Non-pigmented ciliary epithelial cell (primary cell): ENCODE measurements around the gene AHCYL1.

Experiments
- DNase-seq: peaks from one replicate; pipeline ENCODE4 v3.0.0-alpha.2; 2010; ENCODE audit warnings: low read depth

AHCYL1 gene

DNA sequence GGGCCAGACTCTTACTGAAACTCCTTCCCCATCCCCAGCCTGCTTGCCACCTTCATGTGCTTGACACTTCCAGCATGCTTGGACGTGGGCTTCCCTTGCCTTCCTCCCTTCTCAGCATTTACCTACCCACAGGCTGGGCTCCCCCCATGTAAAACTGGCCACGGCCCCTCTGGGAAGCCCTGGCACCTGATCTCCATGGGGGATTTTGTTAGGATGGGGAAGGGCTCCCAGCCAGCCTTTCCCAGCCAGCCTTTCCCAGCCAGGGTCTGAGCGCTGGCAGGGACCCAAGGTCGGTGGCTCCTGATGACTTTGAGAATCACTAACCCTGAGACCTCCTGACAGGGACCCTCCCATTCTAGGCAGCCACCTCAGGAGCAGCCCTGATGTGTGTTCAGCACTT lies 79.2 kb downstream of the AHCYL1 start:
- no peak for DNase-seq

DNA sequence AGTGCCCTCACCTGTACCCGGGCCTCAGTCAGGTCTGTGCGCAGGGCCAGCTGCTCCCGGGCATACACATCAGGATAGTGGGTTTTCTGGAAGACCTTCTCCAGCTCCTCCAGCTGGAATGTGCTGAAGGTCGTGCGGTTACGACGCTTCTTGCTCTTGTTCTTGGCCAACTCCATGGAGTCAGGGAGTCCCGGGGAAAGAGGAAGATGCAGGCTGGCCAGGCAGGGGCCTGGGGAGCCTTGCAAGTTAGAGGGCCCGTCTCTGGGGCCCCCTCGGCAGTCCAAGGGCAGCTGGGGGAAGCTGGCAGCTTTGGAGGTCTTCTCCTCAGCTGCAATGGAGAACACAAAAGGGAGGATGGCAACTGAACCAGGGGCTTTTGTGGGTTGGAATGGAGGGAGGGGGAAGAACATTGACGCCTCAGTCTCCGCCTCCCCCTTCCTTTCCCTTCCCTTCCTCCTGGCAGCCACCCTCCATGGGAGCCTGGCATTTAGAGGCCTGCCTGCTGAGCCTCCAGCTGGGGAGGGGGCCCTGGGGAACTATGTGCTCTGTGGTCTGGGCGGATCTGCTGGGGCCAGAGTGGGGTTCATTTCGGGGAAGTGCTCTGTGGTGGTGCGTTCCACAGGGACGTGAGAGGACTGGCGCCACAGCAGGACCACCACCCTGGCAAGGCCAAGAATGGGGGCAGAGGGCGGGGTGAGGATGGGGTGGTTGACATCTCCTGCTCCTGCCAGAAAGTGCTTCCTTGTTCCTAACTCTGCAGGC lies 80.2 kb downstream of the AHCYL1 start:
- DNase-seq = no peak

DNA sequence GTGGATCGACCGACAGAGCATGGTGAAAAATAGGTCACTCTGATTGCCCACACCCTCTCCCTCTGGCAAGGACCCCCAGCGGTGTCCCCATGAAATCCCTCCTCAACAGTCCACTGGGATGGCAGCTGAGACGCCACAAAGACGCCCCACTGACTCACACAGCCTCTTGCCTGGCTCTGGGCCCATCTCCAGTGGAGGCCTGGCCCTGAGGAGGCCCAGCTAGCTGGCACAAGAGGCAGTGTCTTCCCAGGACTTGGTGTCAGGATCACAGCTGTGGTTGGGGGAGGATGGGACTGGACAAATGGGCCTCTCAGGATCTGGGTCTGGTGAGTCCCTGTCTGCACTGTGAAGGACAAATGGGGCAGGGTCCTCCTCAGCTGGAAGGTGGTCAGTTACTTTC lies 81.3 kb downstream of the AHCYL1 start:
- DNase-seq = no peak

DNA sequence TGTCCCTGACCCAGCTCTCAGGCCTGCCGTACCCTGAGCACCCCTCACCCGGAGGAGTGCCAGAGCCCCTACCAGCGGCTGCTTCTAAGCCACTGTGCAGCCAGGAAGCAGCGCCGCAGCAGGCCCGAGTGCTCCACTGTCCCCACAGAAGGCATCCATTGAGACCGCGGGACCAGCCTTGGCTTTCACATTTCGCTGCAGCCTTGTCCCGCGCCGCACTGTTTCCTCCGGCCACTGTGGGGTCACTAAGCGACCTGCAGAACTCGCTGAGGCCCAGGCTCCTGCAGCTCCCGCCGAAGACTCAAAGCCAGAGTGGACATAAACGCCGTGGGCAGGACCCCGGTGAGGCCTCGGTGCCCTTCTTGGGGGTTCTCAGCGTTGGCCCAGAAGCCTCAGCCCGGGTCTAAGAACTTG lies 82.9 kb downstream of the AHCYL1 start:
- no peak for DNase-seq

DNA sequence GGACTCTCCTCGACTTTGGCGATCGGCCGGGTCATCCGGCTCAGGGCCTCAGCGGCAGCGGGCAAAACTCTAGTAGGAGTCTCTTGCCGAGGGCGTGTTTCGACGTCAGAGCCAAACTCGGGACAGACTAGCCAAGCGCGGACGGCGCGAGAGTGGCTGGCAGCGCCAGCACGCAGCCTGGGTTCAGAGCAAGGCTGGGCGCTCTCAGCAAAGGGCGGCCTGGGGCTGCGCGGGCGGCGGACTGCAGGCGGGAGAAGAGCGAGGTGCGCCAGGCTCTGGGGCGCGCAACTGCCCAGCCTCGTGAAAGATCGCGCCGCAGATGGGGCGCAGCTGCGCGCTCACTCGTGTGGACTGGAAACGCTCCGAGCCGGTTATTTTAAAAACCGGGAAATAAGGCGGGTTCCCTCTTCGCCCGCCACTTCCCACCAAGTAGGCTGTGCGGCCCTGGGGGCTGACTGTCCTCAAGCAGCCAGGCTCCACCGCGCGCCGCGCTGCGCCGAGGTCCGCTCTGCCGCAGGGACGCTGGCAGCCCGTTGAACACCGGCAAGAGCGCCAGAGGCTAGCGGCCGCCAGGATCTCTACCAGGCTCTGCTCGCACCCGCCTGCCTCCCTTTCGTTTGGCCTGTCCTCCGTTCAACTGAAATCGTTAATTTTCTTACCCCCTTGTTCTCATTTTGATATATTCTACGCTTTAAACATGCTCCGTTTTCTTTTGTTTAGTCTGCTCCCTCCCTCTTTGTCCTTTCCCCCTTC lies 83.5 kb downstream of the AHCYL1 start:
- no peak for DNase-seq

DNA sequence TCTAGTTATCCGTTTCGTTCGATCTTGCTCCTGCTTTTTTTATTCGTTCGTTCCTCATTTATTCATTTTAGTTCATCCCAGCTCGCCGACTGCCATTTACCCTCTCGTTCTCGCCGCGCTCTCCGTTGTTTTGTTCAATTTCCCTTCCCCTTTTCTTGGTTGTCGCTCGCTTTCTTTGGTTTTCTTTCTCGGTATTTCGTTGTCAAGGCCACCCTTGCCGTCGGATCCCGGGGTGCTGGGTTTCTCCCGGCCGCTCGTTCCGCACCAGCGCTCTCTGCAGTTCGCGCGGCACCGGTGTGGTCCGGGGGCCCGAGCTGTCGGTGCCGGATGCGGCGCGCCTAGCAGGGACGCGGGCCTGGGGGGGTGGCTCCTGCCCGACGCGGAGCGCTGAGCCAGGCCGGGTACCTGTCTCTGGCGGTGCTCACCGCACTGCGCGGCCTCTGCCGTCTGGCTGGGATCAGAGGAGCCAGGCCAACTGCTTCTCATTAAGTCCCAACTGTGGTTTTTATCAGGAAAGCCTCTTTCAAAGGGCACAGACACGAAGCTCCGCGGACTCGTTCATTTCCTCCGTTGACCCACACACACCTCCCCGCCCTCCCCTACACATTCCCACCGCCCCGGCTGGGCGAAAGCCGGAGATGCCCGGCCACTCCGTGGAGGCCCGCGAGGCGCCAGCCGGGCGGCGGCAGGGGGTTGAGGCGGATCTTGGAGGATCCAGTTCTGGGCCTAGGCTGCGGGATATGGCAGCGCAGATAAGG lies 84.3 kb downstream of the AHCYL1 start:
- DNase-seq = no peak

DNA sequence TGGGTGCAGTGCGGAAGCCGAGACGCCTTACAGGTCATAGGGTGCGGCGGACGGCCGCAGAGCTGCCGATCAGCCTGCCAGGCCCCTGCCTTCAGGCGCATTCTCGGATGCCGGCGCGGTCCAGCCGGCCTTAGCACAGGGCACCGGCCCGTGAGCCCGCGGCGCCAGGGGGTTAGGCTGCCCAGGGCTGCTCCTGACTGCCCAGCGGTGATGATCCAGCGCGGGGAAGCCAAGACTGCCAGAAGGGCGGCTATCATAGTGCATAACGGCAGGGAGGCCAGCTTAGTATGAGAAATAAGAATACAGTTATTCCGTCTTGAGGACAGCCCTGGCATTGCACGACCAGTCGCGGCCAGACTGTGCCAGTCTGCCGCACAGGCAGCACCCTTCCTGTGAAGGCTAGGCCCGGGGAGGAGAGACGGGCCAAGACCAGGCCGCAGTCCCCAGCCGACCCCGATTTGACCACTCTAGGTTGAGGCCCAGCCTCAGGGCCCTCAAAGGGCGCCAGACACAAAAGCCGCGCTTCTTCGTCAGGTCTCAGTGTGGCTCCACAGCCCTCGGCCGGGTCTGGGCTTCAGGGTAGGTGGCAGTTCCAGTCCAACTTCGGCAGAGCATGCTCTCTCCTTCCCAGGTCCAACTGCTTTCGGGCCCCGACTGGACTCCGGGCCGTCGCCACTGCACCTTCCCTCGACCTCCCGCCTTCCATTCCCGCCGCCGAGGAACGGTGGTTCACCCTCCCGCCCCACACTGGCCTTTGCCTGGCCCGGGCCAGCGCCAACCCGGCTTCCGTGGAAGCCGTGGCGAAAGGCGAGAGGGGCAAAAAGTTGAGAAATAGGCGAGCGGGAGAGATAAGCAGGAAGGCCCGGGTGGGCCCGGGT lies 85.1 kb downstream of the AHCYL1 start:
- DNase-seq = no peak

DNA sequence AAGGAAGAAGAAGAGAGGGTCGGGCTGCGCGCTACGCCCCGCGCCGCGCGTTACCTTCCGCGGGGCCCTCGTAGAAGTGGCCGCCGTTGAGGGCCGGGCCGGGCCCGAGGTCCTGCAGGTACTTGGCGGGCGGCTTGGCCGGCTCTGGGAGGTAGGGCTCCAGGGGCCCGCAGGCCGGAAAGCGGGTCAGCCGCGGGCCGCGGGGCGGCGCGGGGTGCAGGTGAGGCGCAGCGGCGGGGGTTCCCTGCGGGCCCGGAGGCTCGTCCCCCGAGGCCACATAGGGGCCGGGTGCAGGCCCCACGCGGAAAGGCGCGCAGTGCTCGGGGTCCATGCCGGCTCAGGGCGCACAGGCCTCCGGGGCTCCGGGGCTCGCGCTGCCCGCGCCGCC lies 85.7 kb downstream of the AHCYL1 start:
- no peak for DNase-seq

DNA sequence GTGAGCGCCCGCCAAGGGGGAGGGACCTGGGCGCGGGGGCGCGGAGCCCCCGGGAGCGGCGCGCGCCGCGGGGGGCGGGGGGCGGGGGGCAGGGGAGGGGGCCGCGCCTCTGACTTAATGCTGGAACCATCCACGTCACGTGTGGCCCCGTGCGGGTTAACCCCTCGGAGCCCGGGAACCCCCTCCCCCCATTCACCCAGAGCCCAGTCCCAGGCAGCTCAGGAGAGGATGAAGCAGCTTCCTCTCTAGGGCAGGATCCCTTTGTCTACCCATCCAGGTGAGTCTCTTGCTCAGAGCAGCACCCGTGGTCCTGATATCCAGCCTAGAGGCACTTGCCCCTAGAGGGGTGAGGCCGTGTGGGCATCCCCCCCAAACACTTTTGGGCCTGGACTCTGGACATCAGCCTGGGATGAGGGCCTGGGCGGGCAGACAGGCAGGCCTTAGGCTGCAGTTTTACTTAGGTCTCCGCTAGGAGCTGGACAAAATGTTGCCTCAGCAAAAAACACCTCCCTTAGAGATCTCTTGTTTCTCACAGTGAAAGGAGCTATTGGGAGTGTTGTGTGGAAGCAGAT lies 86.2 kb downstream of the AHCYL1 start, which contains the start of gene ALX3:
Gene ALX3, minus strand, starts transcription at position 2 of the 572 bp plus-strand sequence. CDS start 60 bp downstream, outside the sequence.
- no peak for DNase-seq
